Naive B cell (primary cell): ENCODE results near the gene SSH2. TPM values are rescaled to one million over a fixed set of nuclear protein-coding genes. Genes with fewer than 3 reads are reported as not detected.
"Not testable (repeated sequence)": the region's sequence is repeated elsewhere in the genome, so short reads cannot be mapped to it uniquely, and the experiment has no call there.

Source experiments
- ATAC-seq, 2 donors: fragments of 150-1000 bp; cut with Tn5 transposase; 2 replicates each; pipeline ENCODE4 v1.10.0; 2021; ENCODE audit warnings: low read depth in 2 of 2, mild to moderate bottlenecking in 2 of 2, moderate library complexity in 2 of 2
- DNase-seq: peaks from one replicate; pipeline ENCODE4 v3.0.0; 2022
- H3K27ac Mint-ChIP-seq, 6 donors: one replicate each; pipeline ENCODE4 v1.8.0; 2020 to 2022; ENCODE audit warnings: mild to moderate bottlenecking in 6 of 6, mixed read lengths in 6 of 6, moderate library complexity in 5 of 6, inconsistent platforms in 2 of 6
- H3K27me3 Mint-ChIP-seq, 3 donors: one replicate each; pipeline ENCODE4 v1.8.0; 2021 to 2022; ENCODE audit warnings: mixed read lengths in 3 of 3, mild to moderate bottlenecking in 1 of 3
- H3K36me3 Mint-ChIP-seq, 2 donors: one replicate each; pipeline ENCODE4 v1.8.0; 2020 to 2022; ENCODE audit warnings: mixed read lengths in 2 of 2, inconsistent platforms in 1 of 2, mild to moderate bottlenecking in 1 of 2
- H3K4me1 Mint-ChIP-seq, 3 donors: one replicate each; pipeline ENCODE4 v1.8.0; 2020 to 2022; ENCODE audit warnings: mixed read lengths in 3 of 3, inconsistent platforms in 1 of 3, mild to moderate bottlenecking in 1 of 3, moderate library complexity in 1 of 3
- H3K4me3 Mint-ChIP-seq, 8 donors: one replicate each; pipeline ENCODE4 v1.8.0; 2020 to 2022; ENCODE audit warnings: mild to moderate bottlenecking in 8 of 8, mixed read lengths in 8 of 8, moderate library complexity in 8 of 8, inconsistent platforms in 2 of 8
- H3K9me3 Mint-ChIP-seq, 7 donors: one replicate each; pipeline ENCODE4 v1.8.0; 2020 to 2022; ENCODE audit warnings: mixed read lengths in 7 of 7, mild to moderate bottlenecking in 5 of 7, inconsistent platforms in 2 of 7, moderate library complexity in 1 of 7
- polyA plus RNA-seq, 6 donors: library from polyadenylated mRNA; unstranded; fragments of 300-500 nt; fragmentation: Illumina TruSeq; gene quantifications; one replicate each; pipeline ENCODE4 v1.2.3, GENCODE V29; 2021; ENCODE audit warnings: low read depth in 6 of 6

Gene SSH2
- polyA plus RNA-seq, 6 donors from 2014 or later, result 46.3 to 96.7 (median 65.5) TPM

DNA sequence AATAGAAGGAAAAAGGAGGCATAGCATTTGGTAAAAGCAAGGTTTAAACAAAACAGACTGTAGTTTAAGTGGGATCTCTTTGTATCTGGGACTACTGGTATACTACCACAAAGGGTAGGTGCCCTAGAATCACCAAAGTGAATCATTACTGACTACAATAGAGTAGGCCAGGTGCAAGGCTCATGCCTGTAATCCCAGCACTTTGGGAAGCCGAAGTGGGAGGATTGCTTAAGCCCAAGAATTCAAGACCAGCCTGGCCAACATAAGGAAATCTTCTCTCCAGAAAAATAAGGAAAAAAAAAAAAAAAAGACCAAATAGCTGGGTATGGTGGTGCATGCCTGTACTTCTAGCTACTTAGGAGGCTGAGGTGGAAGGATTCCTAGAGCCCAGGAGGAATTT, 246.5 kb downstream of the SSH2 start:
- Mint-ChIP-seq H3K27ac (peak overlapping the region; percentile 44 to 83 (median 74)), H3K27me3 (no peaks in the 10 kb centered on the region), H3K4me3 (peak overlapping the region in 2 of 8 donors; percentile 6 to 16), H3K9me3 (no peaks in the 10 kb centered on the region), H3K36me3 (peaks cover 0 to 5% of the 10 kb centered on the region in 2 donors), H3K4me1 (peaks cover 11 to 22% (median 17%) of the 10 kb centered on the region in 3 donors)
- ATAC-seq (no peak), DNase-seq (no peak)

DNA sequence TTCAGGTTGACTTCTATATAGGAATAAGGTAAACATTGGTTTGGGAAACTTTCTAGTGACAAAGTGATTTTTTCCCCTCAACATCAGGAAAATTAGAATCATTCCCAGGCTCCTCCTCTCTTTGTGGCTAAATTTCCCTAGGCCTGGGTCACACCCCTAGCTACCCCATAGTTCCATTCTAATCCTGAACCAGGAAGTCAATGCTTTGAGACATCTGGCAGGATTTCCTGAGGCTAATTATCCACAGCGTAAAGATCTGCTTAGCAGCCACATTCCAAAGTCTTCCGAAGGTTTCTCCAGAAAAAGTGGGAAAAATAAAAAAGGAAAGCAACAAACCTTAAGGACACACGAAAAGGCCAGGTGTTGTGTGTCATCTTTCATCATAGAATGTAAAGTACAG, 247.0 kb downstream of the SSH2 start:
- no peak overlapping the region for H3K4me3 Mint-ChIP-seq
- H3K27ac Mint-ChIP-seq, result peak overlapping the region; percentile 26 to 93 (median 78)
- H3K4me1 Mint-ChIP-seq, result peaks cover 11 to 22% (median 17%) of the 10 kb centered on the region in 3 donors
- no peak for DNase-seq
- H3K36me3 Mint-ChIP-seq, result peaks cover 0 to 5% of the 10 kb centered on the region in 2 donors
- no peak for ATAC-seq
- H3K9me3 Mint-ChIP-seq, result no peaks in the 10 kb centered on the region
- no peaks in the 10 kb centered on the region for H3K27me3 Mint-ChIP-seq

DNA sequence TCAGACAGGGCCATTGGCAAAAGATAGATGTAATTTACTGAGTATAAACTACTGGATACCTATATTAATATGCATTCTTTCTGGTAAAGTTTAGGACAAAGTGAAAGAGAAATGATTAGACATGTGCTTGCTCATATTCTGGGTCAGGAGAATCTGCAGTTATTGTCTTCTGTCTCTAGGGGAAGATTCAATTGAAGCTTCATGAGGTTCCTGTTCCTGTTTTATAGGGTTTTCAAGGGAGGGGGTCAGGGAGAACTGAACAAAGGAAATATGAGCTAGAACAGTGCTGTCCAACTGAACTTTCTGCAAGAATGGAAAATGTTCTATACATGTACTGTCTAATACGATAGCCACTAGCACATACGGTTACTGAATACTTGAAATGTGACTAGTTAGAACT, 248.0 kb downstream of the SSH2 start:
- peaks cover 0 to 5% of the 10 kb centered on the region in 2 donors for H3K36me3 Mint-ChIP-seq

DNA sequence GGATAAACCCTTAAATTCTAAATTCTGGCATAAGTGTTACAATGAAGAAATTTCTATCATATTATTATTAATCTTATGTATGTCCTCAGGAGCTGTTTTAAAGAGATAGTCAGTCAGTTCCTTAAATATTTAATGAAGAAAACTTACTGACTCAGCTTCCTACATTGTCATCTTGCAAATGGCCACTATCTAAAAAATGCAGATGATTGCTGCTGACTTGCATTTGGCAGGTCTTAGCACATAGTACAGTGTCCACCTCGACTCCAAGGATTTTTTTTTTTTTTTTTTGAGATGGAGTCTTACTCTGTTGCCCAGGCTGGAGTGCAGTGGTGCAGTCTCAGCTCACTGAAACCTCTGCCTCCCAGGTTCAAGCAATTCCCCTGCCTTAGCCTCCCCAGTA, 252.2 kb downstream of the SSH2 start:
- ATAC-seq (no peak), DNase-seq (no peak)
- peaks cover 0 to 13% of the 10 kb centered on the region in 2 donors for H3K36me3 Mint-ChIP-seq
- no peak overlapping the region for H3K4me3 Mint-ChIP-seq
- peak overlapping the region in 3 of 6 donors; percentile 39 to 76 (median 42) for H3K27ac Mint-ChIP-seq
- no peaks in the 10 kb centered on the region for H3K27me3 Mint-ChIP-seq
- peaks cover 36 to 43% (median 36%) of the 10 kb centered on the region in 3 donors for H3K4me1 Mint-ChIP-seq
- no peaks in the 10 kb centered on the region for H3K9me3 Mint-ChIP-seq

More for the DNA sequence above, 248.0 kb downstream of the SSH2 start:
- Mint-ChIP-seq H3K9me3 (no peaks in the 10 kb centered on the region), H3K4me1 (peaks cover 17 to 28% (median 22%) of the 10 kb centered on the region in 3 donors), H3K27me3 (no peaks in the 10 kb centered on the region), H3K27ac (peak overlapping the region; percentile 43 to 89 (median 70)), H3K4me3 (peak overlapping the region in 5 of 8 donors; percentile 1 to 65 (median 29))
- DNase-seq (peak; percentile 60), ATAC-seq (peak; percentile 98 to 99)

DNA sequence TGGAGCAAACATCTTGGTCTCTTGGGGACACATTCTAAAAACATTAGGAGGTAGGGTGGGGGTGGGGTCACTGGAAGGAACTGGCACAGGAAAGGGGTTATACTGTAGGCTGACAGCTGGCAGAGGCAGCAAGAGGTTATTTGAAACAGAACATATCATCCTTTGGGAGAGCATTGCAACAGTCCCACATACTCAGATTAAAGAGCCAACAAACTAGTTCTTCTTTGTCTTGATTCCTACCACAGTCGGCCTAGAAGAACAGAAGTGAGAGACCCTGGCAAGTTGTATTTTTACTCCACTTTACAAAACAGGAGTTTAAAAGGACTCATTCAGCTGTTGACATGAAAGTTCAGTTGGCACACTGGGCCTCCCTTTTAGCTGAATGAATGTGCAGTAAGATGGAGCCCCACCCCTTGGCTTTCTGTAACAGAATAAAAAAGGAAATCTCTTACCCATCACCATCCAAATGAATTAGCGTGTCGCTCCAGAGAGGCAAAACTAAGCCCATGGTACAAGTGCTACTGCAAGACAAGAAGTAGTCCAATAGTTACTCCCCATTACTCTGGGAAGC, 252.7 kb downstream of the SSH2 start:
- no peak overlapping the region for H3K4me3 Mint-ChIP-seq
- H3K9me3 Mint-ChIP-seq, result no peaks in the 10 kb centered on the region
- no peaks in the 10 kb centered on the region for H3K27me3 Mint-ChIP-seq
- no peak for ATAC-seq
- H3K4me1 Mint-ChIP-seq, result peaks cover 31 to 38% (median 32%) of the 10 kb centered on the region in 3 donors
- H3K36me3 Mint-ChIP-seq, result peaks cover 0 to 13% of the 10 kb centered on the region in 2 donors
- peak overlapping the region in 5 of 6 donors; percentile 36 to 76 (median 66) for H3K27ac Mint-ChIP-seq
- DNase-seq, result no peak

DNA sequence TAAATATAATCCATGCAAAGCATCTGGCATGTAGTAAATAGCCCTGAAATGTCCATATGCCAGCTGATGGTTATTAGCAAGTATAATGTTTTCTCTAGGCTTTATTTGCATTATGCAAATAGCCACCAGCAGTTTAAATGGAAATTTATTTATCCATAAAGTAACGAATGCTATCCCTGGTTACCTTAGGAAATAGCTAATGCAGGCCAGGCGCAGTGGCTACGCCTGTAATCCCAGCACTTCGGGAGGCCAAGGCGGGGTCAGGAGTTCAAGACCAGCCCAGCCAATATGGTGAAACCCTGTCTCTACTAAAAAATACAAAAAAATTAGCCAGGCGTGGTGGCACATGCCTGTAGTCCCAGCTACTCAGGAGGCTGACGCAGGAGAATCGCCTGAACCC, 254.1 kb downstream of the SSH2 start:
- not testable (repeated sequence) for H3K9me3 Mint-ChIP-seq, H3K4me3 Mint-ChIP-seq, ATAC-seq, DNase-seq, H3K27me3 Mint-ChIP-seq
- peaks cover 2 to 14% of the 10 kb centered on the region in 2 donors for H3K36me3 Mint-ChIP-seq
- H3K4me1 Mint-ChIP-seq, result peaks cover 25 to 31% (median 25%) of the 10 kb centered on the region in 3 donors
- H3K27ac Mint-ChIP-seq, result peak overlapping the region in 2 of 6 donors; percentile 11 to 61

DNA sequence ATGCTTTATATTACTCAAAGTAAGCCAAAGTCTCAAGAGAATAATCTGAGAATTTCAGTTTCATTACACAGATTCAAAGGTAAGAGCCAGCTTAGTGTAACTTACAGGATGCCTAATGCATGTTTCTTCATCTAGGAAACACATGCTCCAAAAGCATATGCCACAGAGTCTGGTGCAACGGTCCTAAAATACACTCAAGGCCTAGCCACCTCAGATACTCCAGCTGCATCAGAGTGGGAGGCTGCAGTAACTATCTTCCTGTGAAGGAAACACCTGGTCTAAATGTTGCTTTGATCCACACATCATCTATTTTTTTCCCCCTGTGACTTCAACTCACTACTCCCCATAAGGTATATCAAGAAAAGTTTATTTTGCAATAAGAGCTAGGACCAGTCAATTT, 255.7 kb downstream of the SSH2 start:
- peaks cover 7 to 12% of the 10 kb centered on the region in 2 donors for H3K36me3 Mint-ChIP-seq
- H3K27me3 Mint-ChIP-seq, result no peaks in the 10 kb centered on the region
- H3K9me3 Mint-ChIP-seq, result no peaks in the 10 kb centered on the region
- H3K27ac Mint-ChIP-seq, result peak overlapping the region; percentile 3 to 85 (median 72)
- peak overlapping the region in 3 of 8 donors; percentile 5 to 81 (median 19) for H3K4me3 Mint-ChIP-seq
- DNase-seq (peak; percentile 3), ATAC-seq (peak; percentile 45 to 49)
- peaks cover 25 to 31% (median 25%) of the 10 kb centered on the region in 3 donors for H3K4me1 Mint-ChIP-seq

DNA sequence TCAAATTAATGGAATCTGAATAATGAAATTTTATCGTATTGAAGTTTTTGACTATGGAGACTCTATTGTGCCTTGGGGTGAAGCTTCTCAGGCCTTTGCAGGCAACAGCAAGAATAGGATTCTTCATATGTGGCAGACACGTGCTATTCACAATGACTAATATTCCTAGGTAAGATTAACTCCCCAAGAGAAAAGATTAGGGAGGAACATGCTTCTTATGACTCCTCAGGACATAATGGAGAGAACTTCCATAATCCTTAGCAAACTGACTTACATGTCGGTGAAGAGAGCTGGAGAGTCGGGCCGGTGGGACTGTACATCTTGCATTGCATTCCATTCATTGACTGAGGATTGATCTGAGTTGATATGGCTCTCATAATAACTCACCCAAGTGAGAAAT, 258.4 kb downstream of the SSH2 start:
- no peak for ATAC-seq
- no peak overlapping the region for H3K4me3 Mint-ChIP-seq
- H3K9me3 Mint-ChIP-seq, result no peaks in the 10 kb centered on the region
- no peaks in the 10 kb centered on the region for H3K27me3 Mint-ChIP-seq
- DNase-seq, result no peak
- H3K36me3 Mint-ChIP-seq, result peaks cover 13 to 19% of the 10 kb centered on the region in 2 donors
- peak overlapping the region in 3 of 6 donors; percentile 47 to 87 (median 74) for H3K27ac Mint-ChIP-seq
- H3K4me1 Mint-ChIP-seq, result peaks cover 16 to 26% (median 19%) of the 10 kb centered on the region in 3 donors

DNA sequence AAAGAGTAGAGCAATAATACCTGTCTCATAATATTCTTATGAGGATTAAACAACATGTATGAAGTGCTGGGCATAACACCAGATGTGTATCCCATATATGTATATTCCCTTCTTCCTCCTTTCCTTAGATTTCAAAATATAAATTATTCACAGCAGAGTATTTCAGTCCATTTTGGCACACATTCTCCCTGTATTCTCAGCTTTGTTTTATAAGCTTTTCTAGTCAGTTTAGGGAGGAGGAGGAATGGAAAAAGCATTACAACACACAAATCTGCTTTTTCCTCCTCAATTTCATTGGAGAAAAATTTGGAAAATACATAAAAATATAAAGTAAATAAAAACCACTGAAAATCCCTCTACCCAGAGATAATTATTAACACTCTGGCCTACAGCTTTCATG, 260.8 kb downstream of the SSH2 start:
- no peaks in the 10 kb centered on the region for H3K27me3 Mint-ChIP-seq
- peaks cover 13 to 26% (median 16%) of the 10 kb centered on the region in 3 donors for H3K4me1 Mint-ChIP-seq
- H3K27ac Mint-ChIP-seq, result peak overlapping the region in 2 of 6 donors; percentile 49 to 84
- no peaks in the 10 kb centered on the region for H3K9me3 Mint-ChIP-seq
- H3K36me3 Mint-ChIP-seq, result peaks cover 11 to 14% of the 10 kb centered on the region in 2 donors
- no peak for ATAC-seq
- no peak overlapping the region for H3K4me3 Mint-ChIP-seq
- no peak for DNase-seq

DNA sequence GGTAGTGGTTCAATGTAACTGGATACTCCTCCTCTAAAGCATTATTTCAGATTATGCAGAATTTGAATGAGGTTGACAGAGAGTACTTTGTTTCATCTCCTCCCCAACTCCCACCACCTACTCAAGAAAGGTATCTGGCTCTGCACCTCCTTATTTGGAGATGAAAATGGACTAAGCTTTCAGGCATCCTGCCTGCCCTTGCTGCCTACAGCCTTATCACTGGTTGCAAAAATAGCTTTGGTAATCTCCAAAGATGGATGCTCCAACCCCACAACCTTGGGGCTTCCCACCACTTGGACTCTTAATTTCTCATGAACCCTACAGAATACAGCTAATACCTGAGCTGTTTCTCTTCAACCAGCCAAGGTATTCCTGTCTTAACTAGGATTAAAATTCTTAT, 262.1 kb downstream of the SSH2 start:
- peaks cover 12 to 14% of the 10 kb centered on the region in 2 donors for H3K36me3 Mint-ChIP-seq
- no peak overlapping the region for H3K4me3 Mint-ChIP-seq
- H3K9me3 Mint-ChIP-seq, result no peaks in the 10 kb centered on the region
- H3K4me1 Mint-ChIP-seq, result peaks cover 13 to 24% (median 17%) of the 10 kb centered on the region in 3 donors
- DNase-seq (no peak), ATAC-seq (no peak)
- H3K27me3 Mint-ChIP-seq, result no peaks in the 10 kb centered on the region
- peak overlapping the region in 4 of 6 donors; percentile 2 to 61 (median 40) for H3K27ac Mint-ChIP-seq

DNA sequence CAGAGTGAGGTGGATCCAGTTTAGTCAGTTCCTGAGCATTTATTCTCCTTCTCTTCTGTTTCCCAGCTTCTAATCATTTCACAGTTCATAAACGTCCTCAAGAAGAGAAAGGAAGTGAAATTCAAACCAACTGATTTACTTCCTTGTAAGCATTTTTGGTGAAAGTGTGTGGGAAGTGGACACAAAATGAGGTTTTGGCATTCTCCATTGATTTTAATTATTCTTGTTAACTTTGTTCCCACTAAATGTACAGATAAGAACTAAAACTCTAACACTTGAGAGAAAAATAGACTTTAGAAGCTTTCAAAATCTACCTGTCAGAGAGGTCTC, 264.6 kb downstream of the SSH2 start:
- peaks cover 17 to 19% of the 10 kb centered on the region in 2 donors for H3K36me3 Mint-ChIP-seq
- ATAC-seq (no peak), DNase-seq (no peak)
- H3K4me3 Mint-ChIP-seq, result peak overlapping the region in 1 of 8 donors; percentile 29
- H3K9me3 Mint-ChIP-seq, result no peaks in the 10 kb centered on the region
- H3K27me3 Mint-ChIP-seq, result no peaks in the 10 kb centered on the region
- H3K4me1 Mint-ChIP-seq, result peaks cover 17 to 24% (median 24%) of the 10 kb centered on the region in 3 donors
- peak overlapping the region; percentile 52 to 90 (median 56) for H3K27ac Mint-ChIP-seq

DNA sequence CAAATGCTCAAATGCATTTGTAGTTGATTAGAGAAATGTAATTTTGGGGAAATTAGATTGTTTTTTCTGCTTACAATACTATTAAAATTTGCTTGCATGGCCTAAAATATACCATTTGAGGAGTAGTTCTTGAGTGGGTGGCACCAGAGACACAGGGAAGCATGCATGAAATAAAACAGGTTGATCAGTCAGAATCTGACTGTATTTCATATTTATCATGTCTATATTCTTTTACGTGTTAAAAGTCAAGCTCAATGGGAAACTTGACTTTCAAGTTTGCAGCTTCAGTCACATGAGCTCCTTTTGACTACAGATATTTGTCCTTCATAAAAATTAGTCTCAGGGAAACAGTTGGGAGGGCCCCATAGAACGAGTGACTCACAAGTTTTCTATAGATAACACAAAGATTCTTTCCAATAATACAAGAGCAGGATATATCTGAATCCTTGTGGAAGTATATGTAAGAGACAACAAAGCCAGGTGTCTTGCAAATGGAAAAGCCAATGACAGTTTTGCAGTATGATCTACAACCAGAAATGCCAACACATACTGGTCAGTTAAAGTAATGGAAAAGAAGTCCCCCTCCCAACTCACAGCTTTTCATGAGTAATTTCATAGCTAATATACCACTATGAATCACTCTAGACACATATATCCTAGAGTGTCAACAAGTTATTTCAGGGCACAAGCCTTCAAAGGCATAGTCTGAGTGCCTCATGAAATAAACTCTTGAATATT, 265.1 kb downstream of the SSH2 start:
- no peak for ATAC-seq
- H3K4me3 Mint-ChIP-seq, result peak overlapping the region in 1 of 8 donors; percentile 29
- peaks cover 19 to 20% of the 10 kb centered on the region in 2 donors for H3K36me3 Mint-ChIP-seq
- no peaks in the 10 kb centered on the region for H3K9me3 Mint-ChIP-seq
- no peaks in the 10 kb centered on the region for H3K27me3 Mint-ChIP-seq
- no peak for DNase-seq
- H3K4me1 Mint-ChIP-seq, result peaks cover 17 to 24% (median 24%) of the 10 kb centered on the region in 3 donors
- peak overlapping the region; percentile 52 to 90 (median 56) for H3K27ac Mint-ChIP-seq

DNA sequence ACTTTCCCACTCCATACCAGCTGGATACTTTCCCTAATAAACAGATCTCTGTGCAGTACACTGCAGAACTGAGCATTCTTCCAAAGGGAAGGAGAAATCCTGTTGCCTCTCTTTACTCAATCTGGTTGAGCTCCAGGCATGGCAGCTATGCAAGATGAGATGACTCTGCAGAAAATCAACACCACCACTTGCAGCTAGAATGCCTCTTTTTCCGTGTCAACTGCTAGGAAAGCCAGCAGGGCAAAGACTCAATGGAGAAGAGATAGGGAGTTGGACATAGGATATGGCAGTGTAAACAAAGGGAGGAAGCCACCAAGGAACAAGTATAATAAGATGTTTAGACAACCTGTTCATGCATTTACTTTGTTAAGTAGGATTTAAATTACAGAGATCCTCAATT, 266.9 kb downstream of the SSH2 start:
- Mint-ChIP-seq H3K27me3 (no peaks in the 10 kb centered on the region), H3K27ac (peak overlapping the region in 2 of 6 donors; percentile 26 to 52), H3K9me3 (no peaks in the 10 kb centered on the region), H3K36me3 (peaks cover 20 to 23% of the 10 kb centered on the region in 2 donors), H3K4me1 (peaks cover 17 to 24% (median 24%) of the 10 kb centered on the region in 3 donors), H3K4me3 (no peak overlapping the region)
- ATAC-seq, result no peak
- no peak for DNase-seq

DNA sequence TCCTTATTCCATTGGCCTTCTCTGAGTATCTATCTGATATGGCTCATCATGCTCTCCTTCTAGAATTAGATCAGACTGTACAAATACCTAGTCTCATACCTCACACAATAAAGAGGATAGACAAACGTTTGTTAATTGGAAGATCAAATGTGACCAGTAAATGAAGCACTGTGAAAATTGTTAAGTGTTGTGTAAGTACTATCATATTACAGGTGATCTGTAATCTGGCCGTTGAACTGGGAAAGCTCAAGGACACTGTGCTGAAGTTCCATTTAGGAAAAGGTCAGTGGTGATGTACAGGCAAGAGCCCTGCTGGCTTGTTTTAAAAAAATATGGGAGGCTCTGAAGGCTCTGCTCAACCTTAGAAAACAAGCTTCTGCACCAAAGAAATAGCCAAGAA, 268.8 kb downstream of the SSH2 start:
- Mint-ChIP-seq H3K36me3 (peaks cover 13 to 21% of the 10 kb centered on the region in 2 donors), H3K27ac (peak overlapping the region in 2 of 6 donors; percentile 11 to 47), H3K27me3 (no peaks in the 10 kb centered on the region), H3K4me3 (no peak overlapping the region), H3K9me3 (no peaks in the 10 kb centered on the region), H3K4me1 (peaks cover 12 to 24% (median 19%) of the 10 kb centered on the region in 3 donors)
- ATAC-seq (no peak), DNase-seq (no peak)
